Testis (tissue), 2 donors: ENCODE results near the gene ETFA.

Experiments used
- CTCF ChIP-seq, 3 experiments: fragments of 450-650 bp in 2 of 3; fragments of 200-600 bp in 1 of 3; sonication (generic) in 1 of 3; IDR thresholded peaks; one replicate each; pipeline ENCODE4 v1.5.1; 2016 to 2019; ENCODE audit warnings: antibody characterized with exemption in 3 of 3, mild to moderate bottlenecking in 2 of 3, moderate library complexity in 1 of 3
- POLR2A ChIP-seq: fragments of 450-650 bp; IDR thresholded peaks from one replicate; pipeline ENCODE4 v1.6.1; 2017; ENCODE audit warnings: antibody characterized with exemption, mild to moderate bottlenecking, moderate library complexity

GRCh38 chr15:76286271-76286879, 24.9 kb downstream of the ETFA start:
- TF ChIP-seq CTCF (IDR thresholded peaks at IDR 0.05) (no peak), POLR2A (no peak)
